SW480 (cell line): Measurements from ENCODE around the gene ANXA7.
"Not testable (repeated sequence)": the region's sequence is repeated elsewhere in the genome, so short reads cannot be mapped to it uniquely, and the experiment has no call there.

Source experiments
- DNase-seq: peaks from one replicate; pipeline ENCODE4 v3.0.0-alpha.2; 2016; ENCODE audit warnings: low spot score

Gene ANXA7

DNA sequence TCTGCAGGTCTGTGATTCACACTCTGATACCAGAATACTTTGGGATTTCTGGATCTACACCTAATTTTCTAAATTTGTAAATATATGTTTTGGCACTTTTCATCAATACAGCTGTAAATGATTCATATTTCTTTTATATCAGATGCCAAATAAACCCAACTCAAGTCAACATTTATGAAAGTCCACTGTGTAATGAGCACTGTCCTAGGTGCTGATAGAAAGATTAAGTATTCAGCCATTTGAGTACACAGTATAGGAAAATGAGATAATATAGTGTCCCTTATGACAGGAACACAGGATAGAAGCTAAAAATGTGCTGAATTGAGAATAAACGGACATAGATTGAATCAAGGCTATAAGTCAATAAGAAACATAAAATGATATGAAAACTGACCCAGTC is 6.4 kb downstream of the ANXA7 start:
- no peak for DNase-seq

DNA sequence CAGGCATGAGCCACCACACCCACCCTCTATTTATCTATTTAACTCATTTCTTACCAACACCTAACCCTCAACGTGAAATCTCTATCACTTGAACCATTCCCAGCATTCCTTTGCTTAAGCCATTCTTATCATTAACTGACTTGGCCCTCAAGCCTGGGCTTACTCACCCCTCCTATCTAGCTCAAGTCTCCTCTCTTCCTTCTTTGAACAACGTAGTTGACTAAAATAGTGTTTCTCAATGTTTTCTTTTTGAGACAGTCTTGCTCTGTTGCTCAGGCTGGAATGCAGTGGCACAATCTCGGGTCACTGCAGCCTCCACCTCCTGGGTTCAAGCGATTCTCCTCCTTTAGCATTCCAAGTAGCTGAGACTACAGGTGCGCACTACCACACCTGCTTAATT is 7.0 kb downstream of the ANXA7 start:
- DNase-seq, result no peak

DNA sequence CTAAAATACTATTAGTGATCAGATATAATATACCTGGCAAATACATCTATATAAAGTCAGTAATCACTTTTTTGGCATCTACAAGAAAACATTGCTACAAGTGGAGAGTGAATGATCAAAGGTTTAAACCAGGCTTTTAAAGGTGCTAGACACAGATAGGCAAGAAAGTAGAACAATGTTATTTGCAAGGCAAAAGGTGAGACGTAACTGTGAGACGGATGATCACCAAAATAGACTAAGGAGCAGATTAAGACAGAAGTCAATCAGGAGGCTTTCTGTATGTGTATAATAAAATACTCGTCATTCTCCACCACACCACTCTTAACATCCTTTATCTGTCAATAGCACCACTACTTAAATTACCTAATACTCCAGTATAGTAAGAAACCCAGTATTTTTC is 8.3 kb downstream of the ANXA7 start:
- no peak for DNase-seq

DNA sequence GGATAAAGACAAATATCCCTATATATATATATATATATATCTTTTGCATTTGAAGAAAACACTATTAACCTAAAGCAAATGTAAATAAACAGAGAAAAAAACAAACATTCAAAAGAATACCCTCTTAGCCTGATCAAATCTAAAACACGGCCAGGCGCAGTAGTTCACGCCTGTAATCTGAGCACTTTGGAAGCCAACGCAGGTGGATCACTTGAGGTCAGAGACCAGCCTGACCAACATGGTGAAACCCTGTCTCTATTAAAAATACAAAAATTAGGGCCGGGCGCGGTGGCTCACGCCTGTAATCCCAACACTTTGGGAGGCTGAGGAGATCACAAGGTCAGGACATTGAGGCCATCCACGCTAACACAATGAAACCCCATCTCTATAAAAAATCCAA is 9.2 kb downstream of the ANXA7 start:
- DNase-seq, result no peak

DNA sequence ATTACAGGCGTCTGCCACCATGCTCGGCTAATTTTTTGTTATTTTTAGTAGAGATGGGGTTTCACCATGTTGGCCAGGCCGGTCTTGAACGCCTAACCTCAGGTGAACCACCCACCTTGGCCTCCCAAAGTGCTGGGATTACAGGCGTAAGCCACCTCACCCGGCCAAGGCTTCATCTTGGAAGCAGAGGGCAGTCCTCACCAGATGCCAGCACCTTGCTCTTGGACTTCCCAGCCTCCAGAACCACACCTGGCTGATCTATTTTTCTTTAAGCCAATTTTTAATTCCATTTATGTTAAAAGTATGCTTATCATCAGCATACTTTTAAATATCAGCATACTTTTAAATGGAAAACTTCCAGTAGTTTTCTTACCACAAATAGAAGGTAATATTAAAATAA is 12.2 kb downstream of the ANXA7 start:
- DNase-seq, result no peak

DNA sequence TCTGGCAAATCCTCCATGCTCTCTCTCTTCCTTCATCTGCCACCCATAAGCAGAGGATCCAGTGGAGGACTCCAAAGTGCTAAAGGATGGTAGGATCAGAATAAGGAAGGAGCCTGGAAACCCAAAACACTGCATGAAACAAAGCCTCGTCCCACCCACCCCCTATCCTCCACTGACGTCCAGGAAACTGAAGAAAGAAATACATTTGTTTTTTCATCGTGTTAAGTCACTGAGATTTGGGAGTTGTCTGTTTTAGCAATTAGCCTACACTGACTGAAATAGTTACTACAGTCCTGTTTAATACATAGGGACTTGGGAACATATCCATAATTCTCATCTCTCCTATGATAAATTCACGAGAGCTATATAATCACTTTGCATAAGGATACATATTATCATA is 14.8 kb downstream of the ANXA7 start:
- no peak for DNase-seq

DNA sequence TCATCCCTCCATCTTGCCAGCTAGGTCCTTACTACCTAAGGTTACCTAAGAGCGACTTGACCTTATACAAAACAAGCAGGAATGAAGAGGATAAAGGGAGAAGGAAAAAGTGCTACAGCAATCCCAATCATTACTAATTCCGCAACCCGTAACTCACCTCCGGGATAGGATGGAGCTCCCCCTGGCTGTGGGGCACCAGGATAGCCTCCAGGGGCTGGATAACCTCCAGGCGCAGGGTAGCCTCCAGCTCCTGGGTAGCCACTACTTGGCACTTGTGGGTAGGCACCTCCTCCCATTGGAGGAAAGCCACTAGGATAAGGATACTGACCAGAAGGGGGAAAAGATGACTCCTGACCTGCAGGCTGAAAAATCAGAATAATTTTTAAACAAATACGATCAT is 15.8 kb downstream of the ANXA7 start:
- no peak for DNase-seq

DNA sequence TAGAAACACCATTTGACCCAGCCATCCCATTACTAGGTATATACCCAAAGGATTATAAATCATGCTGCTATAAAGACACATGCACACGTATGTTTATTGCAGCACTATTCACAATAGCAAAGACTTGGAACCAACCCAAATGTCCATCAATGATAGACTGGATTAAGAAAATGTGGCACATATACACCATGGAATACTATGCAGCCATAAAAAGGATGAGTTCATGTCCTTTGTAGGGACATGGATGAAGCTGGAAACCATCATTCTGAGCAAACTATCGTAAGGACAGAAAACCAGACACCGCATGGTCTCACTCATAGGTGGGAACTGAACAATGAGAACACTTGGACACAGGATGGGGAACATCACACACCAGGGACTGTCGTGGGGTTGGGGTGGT is 19.5 kb downstream of the ANXA7 start:
- not testable (repeated sequence) for DNase-seq

DNA sequence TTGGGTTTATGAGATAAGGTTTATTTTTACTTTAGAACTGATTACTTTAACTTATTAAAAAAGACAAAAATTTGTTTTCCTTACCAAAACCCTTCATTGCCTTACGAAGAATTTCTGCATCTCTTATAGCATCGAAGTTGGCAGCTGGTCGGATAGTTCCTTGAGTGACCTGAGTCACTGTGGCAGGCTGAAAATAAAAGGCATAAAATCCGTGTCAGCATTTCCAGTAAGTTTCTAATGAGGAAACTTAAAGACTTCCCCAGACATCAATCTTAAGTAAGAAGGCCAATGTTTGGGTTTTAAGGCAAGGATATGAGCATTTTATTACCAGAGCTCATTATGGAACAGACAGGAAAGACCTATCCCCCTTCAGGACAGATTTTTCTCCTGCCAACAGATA is 25.6 kb downstream of the ANXA7 start:
- no peak for DNase-seq

DNA sequence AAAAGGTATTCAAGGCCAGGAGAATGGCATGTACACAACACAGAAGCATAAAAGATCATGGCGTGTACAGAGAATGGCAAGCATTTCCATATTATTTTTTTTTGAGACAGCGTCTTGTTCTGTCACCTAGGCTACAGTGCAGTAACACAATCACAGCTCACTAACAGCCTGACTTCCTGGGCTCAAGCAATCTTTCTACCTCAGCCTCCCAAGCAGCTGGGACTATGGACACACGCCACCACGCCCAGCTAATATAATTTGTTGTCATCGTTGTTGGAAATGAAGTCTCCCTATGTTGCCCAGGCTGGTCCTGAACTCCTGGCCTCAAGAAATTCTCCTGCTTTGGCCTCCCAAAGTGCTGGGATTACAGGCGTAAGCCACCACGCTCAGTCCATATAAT is 27.3 kb downstream of the ANXA7 start:
- no peak for DNase-seq

DNA sequence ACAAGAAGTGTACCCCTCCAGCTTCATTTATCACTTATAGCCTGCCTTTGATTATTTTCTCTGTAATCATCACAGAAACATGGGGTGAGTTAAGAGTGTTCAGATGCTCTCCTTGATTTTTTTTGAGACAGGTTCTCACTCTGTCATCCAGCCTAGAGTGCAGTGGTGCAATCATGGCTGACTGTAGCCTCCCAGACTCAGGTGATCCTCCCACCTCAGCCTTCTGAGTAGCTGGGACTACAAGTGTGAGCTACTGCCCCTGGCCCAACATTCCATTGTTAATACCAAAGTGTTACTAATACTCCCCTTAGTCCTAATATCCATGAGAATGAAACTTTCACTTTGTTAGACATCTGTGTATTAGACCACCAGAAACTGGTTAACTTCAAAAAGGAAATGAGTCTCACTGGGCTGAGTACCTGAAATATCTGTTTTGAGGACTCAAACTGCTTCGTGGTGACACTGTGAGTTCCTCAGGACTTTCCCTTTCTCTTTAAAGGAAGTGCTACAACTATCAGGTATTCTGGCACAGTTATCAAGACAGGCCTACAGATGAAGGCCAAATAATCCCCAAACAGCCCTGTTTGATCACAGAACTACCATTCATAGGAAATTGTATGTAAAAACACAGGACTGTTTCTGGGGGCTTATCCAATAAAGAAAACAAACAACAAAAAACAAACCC is 34.7 kb downstream of the ANXA7 start:
- no peak for DNase-seq

DNA sequence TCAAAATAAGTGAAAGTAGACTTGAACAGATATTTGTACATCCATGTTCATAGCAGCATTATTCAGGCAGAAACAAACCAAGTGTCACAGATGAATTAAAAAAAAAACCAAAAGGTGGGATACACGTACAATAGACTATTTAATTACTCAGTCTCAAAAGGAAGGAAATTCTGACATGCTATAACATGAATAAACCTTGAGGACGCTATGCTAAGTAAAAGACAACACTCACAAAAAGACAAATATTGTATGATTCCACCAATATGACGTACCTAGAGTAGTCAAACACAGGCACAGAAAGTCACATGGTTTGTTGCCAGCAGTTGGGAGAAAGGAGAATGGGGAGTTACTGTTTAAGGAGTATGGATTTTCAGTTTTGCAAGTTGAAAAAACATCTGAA is 37.2 kb downstream of the ANXA7 start:
- DNase-seq, result no peak

DNA sequence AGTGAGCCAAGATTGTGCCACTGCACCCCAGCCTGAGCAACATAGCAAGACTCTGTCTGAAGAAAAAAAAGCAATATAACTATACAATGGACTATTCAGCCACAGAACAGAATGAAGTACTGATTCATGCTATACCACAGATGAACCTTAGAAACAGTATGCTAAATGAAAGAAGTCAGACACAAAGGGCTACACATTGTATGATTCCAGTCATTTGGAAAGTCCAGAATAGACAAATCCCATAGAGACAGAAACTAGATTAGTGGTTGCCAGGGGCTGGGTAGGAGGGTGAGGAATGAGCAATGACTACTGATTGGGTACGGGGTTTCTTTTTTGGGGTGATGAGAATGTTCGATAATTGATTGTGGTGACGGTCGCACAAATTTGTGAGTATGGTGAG is 45.6 kb downstream of the ANXA7 start:
- DNase-seq, result no peak

DNA sequence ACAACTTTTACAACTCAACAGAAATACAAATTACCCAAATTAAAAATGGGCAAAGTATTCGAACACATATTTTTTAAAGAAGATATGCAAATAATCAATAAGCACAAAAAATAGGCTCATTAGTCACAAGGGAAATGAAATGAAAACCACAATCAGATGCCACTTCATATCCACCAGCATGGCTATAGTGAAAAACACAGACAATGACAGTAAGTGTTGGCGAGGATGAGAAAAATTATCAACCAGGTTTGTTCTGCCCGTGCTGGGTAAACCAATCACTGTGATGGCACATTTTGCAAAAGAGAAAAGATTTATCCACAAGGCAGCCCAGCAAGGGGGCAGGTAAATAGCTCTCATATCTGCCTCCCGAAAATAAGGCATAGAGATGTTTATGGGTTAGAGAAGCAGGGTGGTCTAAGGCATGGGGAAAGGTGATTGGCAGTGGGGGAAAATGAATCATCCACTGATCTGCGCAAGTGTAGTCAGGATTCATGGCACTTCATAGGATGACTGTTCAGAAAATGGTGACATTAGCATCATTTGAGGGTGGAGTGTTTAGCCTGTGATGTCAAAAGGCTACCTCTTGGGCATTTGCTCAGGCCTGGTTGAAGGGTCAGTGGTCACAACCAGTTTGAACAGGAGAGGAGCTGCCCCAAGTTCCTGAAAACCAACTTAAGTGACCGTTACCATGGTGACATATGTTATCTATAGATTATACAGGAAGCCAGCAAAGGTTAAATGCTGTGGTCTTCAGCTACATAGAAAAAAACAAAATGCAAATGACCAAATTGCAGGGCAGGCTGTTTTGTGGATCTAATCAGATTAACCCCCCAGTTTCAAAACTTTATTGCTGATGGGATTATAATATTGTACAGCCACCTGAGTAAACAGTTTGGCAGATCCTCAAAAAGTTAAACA is 47.2 kb downstream of the ANXA7 start:
- DNase-seq, result no peak

DNA sequence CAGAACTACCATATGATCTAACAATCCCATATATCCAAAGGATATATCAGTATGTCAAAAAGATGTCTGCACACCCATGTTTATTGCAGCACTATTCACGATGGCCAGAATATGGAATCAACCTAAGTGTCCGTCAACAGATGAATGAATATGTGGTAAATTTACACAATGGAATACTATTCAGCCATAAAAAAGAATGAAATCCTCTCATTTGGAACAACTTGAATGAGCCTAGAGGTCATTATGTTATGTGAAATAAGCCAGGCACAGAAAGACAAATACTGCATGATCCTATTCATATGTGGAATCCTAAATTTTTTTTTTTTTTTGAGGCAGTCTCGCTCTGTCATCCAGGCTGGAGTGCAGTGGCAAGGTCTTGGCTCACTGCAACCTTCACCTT is 48.9 kb downstream of the ANXA7 start:
- DNase-seq, result no peak

DNA sequence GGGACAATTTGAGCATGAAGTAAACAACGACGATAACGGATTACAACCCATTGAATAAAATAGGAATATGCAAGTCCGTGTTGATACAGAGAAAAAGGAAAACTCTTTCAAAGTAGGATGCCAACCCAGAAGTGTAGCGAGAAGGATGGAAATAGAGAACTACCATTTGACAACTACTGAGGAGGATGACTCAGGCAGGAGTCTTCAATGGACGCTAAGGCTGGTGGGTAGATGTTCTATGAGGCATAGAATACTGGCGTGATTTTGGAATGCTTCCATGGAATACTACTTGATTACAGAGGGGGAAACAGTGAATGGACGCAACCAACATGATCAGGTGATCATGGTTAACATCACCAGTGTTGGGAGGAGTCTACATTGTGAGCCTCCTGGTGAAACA is 54.4 kb downstream of the ANXA7 start:
- peak; percentile 29 for DNase-seq

DNA sequence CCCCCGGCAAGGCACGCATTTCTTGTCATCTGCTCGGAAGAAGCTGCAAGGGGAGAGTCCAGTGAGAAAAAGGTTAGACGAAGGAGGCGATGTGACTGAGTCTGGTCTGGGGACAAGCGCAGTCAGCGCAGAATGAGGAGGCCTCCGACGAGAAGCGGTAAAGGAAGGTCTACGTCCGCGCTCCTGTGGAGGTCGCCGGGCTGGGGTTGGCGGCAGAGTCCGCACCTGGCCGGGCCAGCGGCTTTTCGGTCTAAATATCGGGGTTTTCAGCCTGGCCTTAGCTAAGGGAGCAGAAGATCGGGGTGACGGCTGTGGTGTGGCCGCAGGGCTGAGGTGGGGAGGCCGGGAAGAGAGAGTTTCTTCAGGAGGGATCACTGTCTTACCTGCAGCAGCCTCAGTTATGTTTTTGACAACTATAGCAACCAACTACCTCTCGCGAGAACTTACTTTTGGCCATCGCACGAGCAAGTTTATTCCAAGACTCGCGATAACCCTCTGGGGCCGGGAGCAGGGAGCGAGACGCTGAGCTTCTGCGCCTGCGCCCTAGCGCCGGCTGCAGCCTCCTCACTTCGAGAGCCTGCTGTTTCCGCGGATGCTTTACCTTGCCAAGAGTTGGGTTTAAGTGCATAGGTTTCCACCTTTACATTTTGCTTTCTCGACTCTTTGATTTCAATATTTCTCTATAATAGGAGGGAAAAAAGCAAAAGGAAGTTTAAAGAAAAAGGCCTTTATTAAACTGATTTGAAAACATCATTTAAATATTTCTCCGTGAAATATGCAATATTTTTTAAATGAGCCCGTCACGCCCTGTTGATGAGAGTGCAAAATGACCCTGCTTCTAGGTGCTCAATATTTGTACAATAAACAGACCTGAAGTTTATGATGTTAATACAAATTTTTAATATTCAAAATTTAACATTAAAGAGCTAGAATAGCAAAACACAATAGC is 55.3 kb downstream of the ANXA7 start, which contains the start of gene CFAP70:
CFAP70 (minus strand) TSS at position 534 of the 949 bp plus-strand sequence. CDS start 4,068 bp downstream, outside the sequence.
- DNase-seq, result peak; percentile 94

DNA sequence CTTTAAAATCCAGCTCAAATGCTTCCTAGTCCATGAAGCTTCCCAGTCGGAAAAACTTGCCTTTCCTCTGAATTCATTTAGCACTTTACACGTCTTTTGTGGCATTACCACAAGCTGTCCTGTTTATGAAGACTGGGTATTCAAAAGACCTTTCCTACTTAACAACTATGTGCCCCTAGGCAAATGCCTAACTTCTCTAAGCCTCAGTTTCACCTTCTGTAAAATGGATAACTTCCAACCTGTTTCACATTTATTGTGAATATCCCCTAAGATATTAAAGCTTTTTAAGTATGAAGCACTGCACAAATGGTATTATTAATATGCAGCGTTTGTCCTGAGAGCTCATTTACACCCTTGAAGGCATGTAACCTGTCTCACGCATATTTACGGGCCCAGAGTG is 56.0 kb downstream of the ANXA7 start:
- no peak for DNase-seq

DNA sequence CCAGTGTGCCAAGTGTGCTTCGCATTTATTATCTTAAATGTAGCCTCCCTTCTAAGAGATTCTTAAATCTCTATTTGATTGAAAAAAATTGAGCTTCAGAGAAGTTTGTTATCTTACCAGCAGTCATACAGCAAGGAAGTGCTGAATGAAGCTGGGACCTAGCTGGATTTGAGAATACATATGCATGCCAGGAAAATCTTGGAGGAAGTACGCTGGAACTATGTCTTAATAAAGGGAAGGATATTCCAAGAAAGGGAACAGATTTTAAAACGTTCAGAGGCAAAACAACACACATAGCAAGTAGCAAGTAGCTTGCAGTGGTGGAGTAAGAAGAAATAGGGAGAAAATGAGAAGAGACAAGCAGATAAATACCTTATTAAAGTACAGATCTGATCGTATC is 56.7 kb downstream of the ANXA7 start:
- no peak for DNase-seq

DNA sequence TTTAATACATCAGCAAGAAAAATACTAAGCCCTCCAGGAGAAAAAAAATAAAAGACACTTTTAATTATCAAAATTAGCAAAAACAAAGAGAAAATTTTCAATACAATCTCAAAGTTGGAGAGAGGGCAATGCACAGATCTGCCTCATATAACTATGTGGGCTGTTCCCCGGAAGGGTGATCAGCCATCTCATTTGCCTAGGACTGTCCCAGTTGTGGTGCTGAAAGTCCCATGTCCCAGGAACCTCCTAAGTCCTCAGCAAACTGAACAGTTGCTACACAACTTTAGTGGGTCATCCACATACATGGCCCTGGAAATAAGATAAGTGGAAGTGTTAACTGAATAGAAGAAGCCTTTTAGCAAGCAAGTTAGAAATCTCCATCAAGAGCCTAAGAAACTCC is 69.6 kb downstream of the ANXA7 start:
- DNase-seq, result no peak

DNA sequence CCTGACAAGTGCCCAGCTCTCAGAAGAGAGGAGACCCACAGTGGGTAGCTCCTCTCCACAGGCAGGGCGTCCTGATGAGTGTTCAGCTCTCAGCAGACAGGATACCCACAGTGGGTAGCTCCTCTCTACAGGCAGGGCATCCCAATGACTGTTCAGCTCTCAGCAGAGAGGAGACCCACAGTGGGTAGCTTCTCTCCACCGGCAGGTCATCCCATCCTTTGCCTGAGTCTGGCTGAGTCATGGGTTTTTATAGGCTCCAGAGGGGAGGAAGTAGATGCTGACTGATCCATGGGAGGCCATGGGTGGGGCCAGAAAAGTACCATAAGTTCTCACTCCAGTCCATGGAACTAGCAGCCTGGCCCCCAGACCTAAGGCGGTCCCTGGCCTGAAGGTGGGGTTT is 73.7 kb downstream of the ANXA7 start:
- no peak for DNase-seq

DNA sequence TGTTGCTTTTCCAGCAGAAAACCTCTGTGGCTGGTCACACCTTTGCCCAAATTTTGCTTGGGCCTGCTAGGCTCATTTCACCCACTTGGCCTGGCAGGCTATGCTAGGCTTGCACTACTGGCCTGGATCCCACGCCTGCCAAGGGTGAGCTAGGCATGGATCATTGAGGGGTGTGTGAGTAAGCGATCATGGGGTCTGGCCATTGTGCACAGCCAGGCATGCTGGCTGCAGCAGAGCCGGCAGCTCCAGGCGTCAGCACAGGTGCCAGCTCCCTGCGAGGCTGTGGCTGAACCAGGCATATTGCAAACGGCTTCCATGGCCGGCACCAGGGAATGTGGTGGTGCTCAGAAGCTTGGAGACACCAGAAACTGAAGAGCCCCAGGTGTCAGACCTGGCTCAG is 74.4 kb downstream of the ANXA7 start:
- DNase-seq, result no peak
